Left lobe of liver (tissue), 2 donors: ENCODE measurements around the gene STRA8. TPM values are rescaled to one million over a fixed set of nuclear protein-coding genes. Genes with fewer than 3 reads are reported as not detected.

Experiments
- ATAC-seq: fragments of 200-7000 bp; cut with Tn5 transposase; one replicate; pipeline ENCODE4 v1.9.1; 2020; ENCODE audit warnings: mild to moderate bottlenecking, moderate library complexity
- DNase-seq: peaks from one replicate; pipeline ENCODE4 v3.0.0-alpha.2; 2020; ENCODE audit warnings: low spot score
- total RNA-seq: library from RNA; stranded (reverse); gene quantifications from one replicate; pipeline ENCODE4 v1.2.1, GENCODE V29; 2021
- donor health status: DM: no; HTN: no; CAD: no; lungs with moderate emphysema.
- donor health status: DM: no; HTN: yes; CAD: no.

Gene STRA8
- total RNA-seq = not detected

DNA sequence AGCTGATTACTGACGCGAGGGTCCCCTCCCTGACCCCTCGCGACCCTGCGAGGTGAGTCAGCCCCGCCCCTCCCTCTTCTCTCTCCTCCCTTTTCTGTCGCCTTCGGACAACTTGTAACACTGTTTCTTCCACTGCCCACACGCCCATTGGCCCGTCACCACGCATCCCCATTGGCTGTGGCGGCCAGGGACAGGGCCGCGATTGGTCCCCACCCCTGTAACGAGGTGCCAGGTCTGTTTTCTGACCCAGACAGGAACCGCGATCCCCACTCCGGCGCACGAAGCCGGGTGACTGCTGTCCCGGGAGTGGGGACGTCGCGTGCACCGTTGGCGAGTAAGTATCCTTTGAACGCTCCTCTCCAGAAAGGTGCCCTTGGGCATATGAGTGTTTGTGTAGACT, at the start of gene STRA8:
TSS of gene STRA8 (plus strand) at position 269 of the 400 bp plus-strand sequence. CDS start 6,687 bp downstream, outside the sequence.
- peak; percentile 27 for DNase-seq
- no peak for ATAC-seq

DNA sequence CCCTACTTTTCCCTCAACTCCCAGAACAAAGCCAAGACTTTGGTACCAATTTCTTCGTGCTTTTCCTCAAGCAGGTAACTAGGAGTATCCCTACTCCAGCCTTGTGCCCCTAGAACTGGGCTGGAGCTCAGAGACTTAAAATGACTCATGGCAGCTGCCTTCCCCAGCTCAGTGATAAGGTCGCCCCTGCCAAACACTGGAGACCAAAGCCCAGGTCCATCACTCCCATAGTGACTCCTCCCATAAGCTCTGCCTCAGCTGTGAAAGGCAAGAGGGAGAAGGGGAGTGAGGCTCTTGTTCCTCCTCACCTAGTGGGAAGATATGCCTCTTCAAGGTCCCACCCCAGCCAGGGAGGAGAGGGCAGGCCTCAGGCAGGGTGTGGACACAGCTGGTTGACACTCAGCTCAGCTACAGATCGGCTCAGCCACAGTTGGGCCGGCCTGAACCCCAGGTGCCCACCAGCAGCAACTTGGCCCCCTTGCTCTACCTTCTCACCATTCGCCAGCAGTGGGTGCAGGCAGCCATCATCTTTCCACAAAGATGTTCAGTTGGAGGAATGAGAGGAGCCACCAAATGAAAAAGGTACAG, 49.3 kb upstream of the STRA8 start:
- ATAC-seq (no peak), DNase-seq (no peak)

- DNase-seq = no peak
- ATAC-seq = no peak
Observed at GRCh38 chr7:135185471-135186260, 48.0 kb upstream of the STRA8 start.

DNA sequence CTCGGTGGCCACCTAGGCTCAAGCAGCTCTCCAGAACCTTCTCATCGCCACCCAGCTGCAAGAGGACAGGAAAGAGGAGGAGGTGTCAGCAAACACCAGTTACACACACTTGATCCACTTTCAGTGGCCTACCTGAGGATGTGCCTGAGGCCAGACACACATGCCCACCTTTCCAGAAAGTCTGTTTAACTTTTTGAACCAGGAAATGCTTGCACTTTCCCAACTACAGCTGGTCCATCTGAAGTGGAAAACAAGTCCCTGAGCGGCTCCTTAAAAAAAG, 47.4 kb upstream of the STRA8 start:
- no peak for DNase-seq
- ATAC-seq = no peak

- DNase-seq = no peak
- no peak for ATAC-seq
Observed at GRCh38 chr7:135186841-135187253, 46.8 kb upstream of the STRA8 start.

- ATAC-seq = no peak
- DNase-seq = peak; percentile 40
Observed at GRCh38 chr7:135188298-135188984, 45.2 kb upstream of the STRA8 start.

DNA sequence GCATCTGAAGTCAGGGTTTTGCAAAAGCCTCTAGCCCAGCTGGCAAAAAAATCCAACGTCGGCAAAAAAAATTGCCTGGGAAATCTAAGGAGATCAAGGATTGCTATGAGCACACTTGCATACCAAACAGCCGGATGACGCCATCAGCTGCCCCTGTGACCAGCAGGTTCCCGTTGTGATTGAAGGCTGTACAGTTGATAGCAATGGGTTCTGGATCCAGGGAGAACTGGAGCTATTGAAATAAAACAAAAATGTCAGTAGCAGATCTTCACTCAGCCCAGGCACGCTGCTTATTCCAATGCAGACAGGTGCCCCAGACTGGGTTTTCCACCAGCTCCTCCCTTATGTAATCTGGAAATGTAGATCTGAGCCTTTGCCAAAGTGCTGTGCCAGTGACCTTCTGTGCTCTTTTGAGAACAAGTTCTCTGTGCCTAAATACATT, 44.4 kb upstream of the STRA8 start:
- peak; percentile 92 for ATAC-seq
- peak; percentile 70 for DNase-seq

DNA sequence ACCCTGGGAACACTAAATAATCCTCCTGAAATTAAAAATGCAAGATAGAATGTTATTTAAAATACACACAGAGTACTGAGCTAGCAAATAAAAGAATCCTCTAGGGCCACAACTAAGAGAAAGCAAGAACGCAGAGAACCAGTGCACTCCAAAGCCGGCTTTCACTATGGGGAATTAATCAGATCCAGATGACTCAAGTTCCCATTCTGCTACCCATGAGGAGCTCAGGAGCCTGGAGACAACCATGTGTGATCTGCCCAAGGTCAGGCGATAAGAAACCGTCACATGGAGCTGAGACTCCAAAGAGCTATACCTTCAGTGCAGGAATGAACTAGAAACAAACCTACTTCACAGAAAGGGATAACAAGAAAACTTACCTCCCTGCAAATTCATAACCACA, 43.7 kb upstream of the STRA8 start:
- DNase-seq (no peak), ATAC-seq (no peak)

- ATAC-seq (no peak), DNase-seq (no peak)
Observed at GRCh38 chr7:135190703-135191102, 42.9 kb upstream of the STRA8 start.

DNA sequence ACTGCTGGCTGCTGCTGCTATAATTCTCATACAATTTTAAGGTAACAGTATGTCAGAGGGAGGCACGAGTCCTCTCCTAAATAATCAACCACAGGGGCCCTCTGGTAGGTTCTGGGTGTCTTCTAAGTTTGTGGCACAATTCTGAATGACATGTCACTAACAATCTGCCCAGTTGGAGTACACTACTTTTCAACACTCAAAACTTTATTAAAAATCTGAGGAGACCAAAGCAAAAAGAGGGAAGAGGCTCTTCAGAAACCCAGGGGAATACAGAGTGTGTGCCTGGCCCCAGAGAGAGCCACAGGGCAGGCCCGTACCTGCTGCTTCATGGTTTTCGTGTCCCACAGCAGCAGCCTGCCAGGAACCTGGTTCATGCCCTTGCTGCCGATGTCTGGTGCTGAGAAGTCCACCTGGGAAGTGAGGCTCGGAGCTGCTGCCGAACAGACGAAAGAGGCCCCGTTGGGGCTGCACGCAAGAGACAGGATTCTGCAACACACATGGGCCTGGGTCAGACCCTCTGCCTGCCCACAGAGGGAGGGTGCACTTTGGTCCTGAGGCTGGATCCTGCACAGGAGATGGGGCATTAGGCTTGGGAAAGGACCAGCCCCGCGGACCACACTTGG, 40.6 kb upstream of the STRA8 start:
- ATAC-seq (no peak), DNase-seq (no peak)

DNA sequence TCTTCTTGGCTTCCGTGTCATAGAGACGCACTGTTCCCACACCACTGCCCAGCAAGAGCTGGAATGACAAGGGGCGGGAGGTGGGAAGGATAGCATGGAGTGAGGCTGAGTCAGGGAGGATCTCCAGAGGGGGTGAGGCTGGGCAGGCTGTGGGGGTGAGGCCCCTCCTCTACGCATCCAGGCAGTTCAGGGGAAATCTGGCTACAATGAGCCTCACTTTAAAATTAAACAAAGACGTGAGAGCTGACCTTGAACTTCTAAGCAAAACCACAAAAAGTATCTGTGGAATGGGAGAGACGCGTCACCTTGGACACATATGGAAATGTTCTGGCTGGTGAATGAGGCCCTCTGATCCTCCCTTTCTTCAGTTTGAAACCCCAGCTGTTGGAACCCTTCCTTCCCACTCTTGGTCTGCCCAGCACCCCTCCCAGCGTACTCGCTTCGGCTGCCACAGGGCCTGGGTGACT, 40.0 kb upstream of the STRA8 start:
- ATAC-seq = no peak
- no peak for DNase-seq

GRCh38 chr7:135194494-135195095, 39.0 kb upstream of the STRA8 start:
- DNase-seq (no peak), ATAC-seq (no peak)

GRCh38 chr7:135195156-135195555, 38.5 kb upstream of the STRA8 start:
- no peak for ATAC-seq
- DNase-seq = no peak

DNA sequence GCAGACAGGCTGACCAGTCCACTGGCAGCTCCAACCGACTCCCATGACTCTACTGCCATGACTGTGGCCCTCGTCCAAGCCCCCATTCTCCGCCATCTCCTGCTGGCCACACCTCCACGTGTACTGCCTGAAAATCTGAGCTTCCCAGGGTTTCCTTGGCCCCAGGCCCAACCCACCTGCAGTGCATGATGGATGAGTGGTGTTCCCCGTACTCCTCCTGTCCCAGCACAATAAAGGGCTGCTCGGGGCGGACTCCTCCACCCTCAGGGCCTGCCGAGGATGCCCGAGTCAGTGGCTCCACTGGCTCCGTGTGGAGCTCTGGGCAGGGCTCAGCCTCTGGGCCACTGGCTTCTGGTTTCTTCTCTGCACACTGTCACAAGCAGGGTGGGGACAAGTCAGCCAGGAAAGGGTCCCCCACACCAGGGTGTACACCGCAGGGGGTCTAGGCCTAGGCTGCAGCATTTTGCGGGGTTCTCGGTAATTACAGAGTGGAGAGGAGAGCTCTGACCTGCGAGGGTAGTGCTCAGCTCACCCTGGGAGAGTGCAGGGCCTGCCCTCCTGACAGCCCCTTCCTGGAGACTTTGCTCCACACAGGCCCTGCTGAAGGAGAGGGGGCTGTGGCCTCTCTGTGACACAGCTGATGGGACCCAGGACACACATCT, 37.5 kb upstream of the STRA8 start:
- DNase-seq = no peak
- no peak for ATAC-seq

- no peak for DNase-seq
- no peak for ATAC-seq
Observed at GRCh38 chr7:135197343-135197742, 36.3 kb upstream of the STRA8 start.

GRCh38 chr7:135197906-135198655, 35.6 kb upstream of the STRA8 start:
- ATAC-seq (no peak), DNase-seq (no peak)

GRCh38 chr7:135199439-135199838, 34.2 kb upstream of the STRA8 start:
- no peak for ATAC-seq

GRCh38 chr7:135200821-135201331, 32.8 kb upstream of the STRA8 start:
- DNase-seq (no peak), ATAC-seq (no peak)

More at GRCh38 chr7:135199439-135199838, 34.2 kb upstream of the STRA8 start:
- no peak for DNase-seq

- DNase-seq (no peak), ATAC-seq (no peak)
Observed at GRCh38 chr7:135201350-135201749, 32.3 kb upstream of the STRA8 start.

- ATAC-seq (no peak), DNase-seq (no peak)
Observed at GRCh38 chr7:135204341-135204749, 29.3 kb upstream of the STRA8 start.
